HG03139 (cell line): Measurements from ENCODE around the gene FAM193B.

Experiments
- ATAC-seq: cut with Tn5 transposase; IDR thresholded peaks from one replicate; pipeline ENCODE4 v1.9.1; 2021; ENCODE audit not compliant: unreplicated experiment

Gene FAM193B

DNA sequence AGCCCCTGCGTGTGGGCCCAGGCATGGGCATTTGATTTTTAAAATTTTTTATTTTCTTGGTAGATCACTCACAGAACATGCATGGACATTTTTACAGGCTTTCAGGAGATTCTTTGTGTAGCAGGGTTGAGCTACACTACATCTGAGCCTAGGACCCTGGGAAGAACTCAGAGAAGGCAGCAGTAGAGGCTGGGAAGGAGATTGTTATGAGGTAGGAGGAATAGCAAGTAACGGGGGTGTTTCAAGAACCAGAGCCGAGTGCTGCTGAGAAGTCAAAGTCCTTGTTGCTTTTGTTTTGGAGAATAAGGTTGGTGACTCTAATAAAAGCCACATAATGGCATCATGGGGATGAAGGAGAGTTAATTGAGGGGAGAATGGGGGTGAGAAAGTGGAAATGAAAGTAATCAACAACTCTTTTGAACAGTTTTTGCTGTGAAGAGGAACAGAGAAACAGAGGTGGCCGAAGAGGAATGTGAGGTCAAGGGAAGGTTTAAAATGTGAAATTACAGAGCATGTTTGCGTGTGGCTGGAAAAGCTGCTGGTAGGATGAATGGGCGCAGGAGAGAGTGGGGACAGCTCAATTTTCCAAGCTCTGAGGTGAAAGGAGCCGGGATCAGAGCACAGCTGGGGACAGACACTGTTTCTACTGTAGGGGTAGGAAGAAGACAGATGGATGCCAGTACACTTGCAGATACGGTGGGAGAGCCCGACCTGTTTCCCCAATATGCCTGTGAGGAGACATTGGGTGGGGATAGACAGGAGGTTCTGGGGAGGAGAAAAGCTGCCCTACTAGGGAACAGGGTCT is 52.3 kb downstream of the FAM193B start:
- ATAC-seq: no peak

DNA sequence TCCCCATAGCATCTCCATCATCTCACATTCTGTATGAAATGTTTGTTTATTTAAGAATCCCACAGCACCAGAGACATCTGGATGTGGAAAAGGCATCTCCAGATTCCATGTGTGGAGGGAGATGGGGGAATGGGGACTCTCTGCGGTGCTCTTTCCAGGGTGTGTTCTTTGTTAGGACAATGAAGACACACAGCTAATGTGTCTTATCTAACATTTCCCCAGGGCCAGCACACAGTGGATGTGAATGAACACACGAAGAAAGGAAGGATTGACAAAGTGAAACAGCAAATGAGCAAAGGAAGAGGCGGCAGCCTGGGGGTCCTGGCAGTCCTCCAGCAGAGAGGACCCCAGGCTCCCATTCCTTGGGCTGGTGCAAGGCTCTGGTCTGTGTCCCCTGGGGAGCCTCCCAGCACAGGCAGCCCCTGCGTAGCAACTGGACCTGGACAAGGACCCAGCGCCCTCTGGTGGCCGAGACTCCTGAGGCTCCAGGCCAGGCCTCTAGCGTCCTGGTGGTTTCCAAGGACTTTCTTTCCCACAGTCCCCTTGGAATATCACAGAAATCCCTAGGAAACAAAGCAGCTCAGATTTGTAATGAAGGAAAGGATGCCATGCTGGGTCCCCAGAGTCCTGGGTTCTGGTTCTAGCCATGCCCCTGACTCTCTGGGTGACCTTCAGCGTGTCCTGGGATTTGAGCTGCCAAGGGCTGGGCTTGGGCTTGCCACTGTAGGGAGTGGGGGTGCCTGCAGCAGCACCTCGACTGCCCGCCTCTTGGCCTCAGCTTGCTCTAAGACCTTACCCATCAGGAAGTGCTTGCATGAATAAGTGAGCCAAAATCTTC is 53.5 kb downstream of the FAM193B start:
- no peak for ATAC-seq

DNA sequence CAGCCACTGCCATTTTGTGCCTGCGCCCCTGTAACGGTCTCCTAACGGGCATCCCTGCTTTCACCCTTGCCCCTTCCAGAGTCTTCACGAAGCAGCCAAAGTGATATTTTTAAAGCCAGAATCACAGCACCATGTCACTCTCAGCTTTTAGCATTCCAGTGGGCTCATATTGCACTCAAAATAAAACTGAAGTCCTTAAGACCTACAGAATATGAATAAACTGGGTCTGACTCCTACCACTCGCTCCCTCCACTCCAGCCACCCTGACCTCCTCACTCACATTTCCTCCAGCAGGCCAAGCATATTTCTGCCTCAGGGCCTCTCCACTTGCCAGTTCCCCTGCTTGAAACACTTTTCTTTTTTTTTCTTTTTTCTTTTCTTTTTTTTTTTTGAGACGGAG is 54.5 kb downstream of the FAM193B start:
- no peak for ATAC-seq

DNA sequence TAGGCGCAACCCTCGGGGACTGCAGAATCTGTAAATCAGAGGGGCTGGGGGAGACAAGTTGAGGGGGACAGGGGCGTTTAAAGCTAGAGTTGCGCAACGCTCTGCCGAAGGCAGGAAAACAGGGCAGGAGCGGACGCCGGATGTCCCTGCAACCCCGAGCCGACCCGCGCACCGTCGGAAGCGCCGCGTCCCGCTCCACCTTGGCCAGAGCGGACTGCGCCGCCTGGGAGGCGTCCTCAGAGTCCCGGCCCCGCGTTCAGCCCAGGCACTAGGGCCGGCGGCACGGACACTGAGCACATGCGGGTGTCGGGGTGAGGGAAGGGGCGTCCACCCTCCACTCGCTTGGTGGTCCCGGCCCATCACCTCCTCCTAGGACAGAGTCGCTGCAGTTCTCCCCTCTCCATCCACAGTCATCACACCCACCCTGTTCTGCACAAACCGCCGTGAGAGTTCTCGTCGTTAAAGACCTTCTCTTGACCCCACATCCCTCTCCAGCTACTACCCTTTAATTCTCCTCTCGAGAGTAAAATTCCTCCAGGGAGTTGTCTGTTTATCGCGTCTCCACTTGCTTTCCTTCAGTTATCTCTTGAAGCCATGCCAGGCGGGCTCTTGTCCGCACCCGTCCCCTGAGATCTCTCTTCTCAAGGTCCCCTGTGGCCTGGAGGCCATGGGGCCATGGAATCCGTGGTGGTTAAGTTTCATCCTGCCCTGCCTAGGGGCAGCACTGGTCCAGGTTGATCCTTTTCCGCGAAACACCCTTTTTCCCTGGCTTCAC is 56.2 kb downstream of the FAM193B start:
- peak; percentile 8 for ATAC-seq

- ATAC-seq: peak; percentile 68
These were observed 56.9 kb downstream of the FAM193B start, which contains the start of gene PDLIM7 for GRCh38 chr5:177497292-177498012. Gene PDLIM7, minus strand, starts transcription at chr5:177497604. Its CDS starts 1,092 bp downstream, at chr5:177496512.

- ATAC-seq: no peak
These were observed 57.6 kb downstream of the FAM193B start for GRCh38 chr5:177496727-177497291.

DNA sequence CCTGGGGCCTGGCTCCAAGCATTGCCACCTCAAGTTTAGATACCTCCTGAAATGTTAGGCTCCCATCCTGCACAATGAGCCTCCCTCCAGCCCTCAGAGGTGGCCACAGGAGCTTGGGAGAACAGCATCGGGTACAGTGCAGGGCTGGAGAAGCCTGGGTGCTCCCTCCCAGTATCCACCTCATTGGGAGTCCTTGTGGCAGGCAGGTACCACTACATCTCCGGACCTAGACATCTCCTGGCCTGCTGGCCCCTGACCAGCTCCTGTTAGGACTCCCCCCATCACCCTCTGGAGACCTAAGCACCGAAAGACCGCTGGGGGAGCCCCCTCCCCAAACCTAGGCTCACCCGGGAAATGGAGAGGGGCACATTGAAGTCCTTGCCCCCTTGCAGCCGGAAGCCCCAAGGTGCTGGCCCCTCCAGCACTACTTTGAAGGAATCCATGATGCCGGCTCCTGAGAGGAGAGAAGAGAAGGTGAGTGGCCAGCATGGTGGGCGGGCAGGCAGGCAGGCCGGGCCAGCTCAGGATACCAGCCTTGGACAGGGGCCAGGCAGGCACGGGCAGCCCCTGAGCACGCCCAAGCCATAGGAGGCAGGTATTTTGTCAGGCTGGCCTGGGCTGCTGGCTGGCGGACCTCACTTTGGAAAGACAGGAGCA is 58.2 kb downstream of the FAM193B start:
- no peak for ATAC-seq

DNA sequence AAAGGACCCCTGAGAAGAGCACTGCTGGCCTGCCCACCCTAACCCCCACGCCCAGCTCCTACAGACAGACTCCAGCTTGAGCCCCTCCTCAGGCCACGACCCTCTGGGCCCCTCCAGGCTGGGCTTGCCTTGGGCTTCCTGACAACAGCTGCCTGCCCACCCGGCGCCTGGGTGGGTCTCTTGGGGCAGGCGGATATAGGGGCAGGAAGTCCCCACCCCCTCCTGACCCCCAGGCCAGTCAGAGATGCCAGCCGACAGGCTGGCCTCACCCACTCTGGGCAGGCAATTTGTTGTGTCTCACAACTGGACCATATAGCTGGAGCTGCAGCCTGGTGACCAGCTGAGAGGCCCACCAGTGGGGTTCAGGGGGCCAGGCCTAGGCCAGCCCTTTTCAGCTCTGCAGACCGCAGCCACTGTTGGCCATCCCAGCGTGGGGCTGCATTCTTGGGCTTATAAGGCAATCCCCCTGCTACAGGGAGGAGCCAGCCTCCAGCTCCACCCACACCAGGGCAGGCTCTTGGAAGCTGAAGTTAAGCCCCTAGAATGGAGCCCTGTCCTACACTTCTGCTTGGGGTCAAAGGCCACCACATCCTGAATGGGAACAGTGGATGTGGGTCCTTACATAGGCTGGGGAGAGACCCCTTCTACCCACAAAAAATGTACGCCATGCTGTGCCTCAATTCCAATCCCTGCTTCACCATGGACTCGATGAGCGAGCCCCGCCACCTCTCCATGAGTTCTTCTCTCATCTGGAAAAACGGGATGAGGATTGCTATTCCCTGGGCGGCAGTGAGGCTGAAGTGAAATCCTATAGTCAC is 58.9 kb downstream of the FAM193B start:
- no peak for ATAC-seq

DNA sequence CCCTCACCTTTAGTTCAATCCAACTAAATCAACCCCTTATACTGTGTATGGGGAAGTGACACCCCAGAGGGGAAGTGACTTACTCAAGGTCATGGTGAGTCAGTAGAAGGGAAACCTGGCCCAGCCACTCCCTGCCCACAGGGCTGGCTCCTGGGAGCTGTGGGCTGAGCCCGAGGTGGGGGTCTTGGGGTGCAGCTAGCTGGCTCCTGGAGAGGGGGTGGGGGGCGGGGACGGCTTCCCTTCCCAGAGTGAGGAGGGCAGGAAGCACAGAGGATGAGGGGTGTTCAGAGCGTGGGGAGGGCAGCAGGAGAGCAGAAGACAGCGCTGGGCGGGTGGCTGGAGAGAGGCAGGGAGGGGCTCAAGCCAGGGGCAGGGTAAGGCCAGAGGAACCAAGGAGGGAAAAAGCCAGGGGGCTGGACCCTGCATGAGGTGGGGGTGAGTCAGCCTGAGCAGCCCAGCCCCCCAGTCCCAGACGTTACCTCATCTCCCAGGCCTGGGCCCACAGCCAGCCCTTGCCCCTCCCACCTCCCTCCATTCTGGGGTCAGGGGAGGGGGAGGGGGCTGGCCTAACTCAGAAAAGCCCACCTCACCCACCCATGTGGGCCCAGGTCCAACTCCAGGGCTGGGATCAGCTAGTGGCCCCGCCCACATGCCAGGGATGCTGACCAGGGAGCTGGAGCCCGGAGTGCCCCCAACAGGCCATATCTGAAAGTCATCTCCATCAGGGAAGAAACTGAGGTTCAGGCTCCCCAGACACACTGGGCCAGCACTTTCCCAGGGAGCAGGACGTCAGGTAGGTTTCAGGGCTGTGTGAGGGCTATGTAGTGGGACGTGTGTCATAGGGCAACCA is 59.8 kb downstream of the FAM193B start:
- no peak for ATAC-seq

GRCh38 chr5:177493795-177494345 is 60.5 kb downstream of the FAM193B start:
- no peak for ATAC-seq

GRCh38 chr5:177492841-177493240 is 61.5 kb downstream of the FAM193B start:
- ATAC-seq: no peak

DNA sequence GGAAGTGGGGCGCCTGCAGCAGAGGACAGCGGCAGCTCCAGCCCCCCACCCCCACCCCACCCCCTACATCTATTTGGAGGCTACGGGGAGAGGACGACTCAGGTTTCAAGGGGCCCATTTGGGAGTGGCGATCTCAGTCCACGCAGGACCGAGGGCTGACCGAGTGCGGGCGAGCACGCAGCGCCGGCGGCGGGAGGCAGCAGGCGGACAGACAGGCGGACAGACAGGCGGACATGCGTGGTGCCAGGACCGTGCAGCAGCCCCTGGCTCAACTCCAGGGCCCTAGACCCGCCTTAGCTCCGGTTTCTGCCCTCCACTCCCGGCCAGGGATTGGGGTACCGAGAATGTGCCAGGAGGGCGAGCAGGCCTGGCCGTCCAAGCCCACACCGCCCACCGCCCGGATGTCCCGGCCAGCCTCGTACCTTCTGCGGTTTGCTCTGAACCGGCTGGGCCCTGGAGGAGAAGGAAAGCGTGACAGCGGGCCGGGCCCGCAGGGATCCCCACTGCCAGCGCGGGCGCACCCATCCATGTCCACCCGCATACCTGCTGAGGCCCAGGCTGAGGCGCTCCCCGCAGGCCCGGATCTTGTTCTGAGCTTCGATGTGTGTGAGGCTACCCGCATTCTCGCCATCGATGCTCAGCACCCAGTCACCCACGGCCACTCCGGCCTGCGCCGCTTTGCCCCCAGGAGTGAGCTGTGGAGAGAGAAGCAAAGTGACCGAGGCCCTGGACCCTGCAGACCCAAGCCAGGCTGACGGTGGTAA is 62.2 kb downstream of the FAM193B start:
- no peak for ATAC-seq

DNA sequence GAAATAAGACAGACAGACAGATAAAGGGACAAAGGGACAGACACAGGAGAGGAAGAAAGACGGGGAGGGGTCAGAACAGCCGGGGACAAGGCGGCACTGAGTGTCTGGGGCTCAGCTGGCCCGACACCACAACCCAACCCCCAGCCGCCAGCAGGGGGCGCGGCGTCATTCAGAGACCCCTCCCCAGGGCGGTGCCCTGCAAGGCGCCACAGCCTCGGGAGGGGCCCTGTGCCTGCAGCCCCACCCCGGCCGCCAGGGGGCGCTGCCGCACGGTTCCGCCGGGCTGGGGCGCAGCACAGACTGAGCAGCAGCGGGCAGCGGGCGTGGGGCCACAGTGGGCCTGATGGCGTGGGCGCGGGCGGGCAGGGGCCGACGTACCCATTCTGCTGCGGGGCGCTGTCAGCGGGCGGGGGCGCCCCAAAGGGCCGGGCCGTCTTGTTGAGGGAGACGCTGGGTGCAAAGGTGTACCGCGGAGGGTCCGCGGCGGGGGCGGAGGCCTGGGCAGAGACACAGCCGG is 62.9 kb downstream of the FAM193B start:
- no peak for ATAC-seq

DNA sequence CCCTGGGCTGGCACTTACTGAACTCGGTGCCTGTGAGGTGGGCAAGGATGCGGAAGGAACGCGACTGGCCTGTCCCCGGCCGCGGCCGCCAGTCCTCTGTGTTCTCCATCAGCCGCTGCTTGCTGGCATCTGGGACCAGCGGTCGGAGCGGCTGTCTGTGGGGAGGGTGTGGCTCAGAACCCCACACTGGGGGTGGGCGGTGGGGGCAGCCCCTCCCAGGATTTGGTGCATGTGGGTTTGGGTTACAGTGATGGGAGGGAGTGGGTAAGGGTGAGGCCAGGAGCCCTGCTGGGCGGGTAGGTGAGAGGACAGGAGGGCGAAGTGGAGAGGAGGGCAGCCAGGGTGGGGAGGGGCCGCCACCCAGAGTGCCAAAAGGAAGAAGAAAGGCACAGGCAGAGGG is 63.4 kb downstream of the FAM193B start:
- no peak for ATAC-seq

DNA sequence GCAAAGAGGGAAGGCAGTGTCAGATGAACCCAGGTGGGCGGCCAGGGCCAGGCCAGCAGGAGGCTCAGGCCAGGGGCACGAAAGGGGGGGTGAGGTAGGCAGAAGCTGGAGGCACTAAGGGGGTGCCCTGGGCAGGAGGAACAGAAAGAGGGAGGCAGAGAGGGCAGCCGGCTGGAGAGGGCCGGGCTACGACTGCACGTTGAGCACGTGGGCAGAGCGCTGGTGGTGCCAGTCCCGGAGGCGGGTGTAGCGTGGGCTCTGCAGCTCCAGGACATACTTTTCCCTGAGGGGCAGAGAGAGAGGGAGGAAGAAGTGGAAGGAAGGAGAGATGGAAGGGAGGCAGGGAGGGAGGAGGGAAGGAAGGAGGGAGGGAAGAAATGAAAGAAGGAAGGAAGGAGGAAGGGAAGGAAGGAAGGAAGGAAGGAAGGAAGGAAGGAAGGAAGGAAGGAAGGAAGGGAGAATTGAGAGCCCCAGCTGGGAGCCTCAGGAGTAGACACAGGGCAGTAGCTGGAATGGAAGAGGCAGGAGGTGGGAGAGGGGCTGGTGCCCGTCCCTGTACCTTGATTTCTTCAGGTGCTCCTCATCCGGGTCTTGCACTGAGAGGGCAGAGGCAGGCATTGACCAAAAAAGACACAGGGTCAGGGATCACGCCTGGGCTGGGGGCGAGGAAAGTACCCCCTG is 63.9 kb downstream of the FAM193B start:
- ATAC-seq: no peak

GRCh38 chr5:177489119-177489716 is 65.1 kb downstream of the FAM193B start:
- no peak for ATAC-seq
